ENCODE results near the gene TATDN2.

Gene TATDN2

GRCh38 chr3:10321630-10322351 is 73.5 kb downstream of the TATDN2 start:
- DNase-seq (ENCODE audit: low spot score) = no peak
- TF ChIP-seq, protein P1, sequence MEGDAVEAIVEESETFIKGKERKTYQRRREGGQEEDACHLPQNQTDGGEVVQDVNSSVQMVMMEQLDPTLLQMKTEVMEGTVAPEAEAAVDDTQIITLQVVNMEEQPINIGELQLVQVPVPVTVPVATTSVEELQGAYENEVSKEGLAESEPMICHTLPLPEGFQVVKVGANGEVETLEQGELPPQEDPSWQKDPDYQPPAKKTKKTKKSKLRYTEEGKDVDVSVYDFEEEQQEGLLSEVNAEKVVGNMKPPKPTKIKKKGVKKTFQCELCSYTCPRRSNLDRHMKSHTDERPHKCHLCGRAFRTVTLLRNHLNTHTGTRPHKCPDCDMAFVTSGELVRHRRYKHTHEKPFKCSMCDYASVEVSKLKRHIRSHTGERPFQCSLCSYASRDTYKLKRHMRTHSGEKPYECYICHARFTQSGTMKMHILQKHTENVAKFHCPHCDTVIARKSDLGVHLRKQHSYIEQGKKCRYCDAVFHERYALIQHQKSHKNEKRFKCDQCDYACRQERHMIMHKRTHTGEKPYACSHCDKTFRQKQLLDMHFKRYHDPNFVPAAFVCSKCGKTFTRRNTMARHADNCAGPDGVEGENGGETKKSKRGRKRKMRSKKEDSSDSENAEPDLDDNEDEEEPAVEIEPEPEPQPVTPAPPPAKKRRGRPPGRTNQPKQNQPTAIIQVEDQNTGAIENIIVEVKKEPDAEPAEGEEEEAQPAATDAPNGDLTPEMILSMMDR (IDR thresholded peaks at IDR 0.05; ENCODE audit: borderline replicate concordance, control extremely low read depth, extremely low read depth, insufficient read depth, missing control alignments) = no peak
- in situ Hi-C loops (cut with MboI; ENCODE audit: low sequenced_read_pairs, unreplicated experiment) = no loop called here

GRCh38 chr3:10322352-10322710 is 74.1 kb downstream of the TATDN2 start:
- TF ChIP-seq, protein P1 (IDR thresholded peaks at IDR 0.05; ENCODE audit: borderline replicate concordance, control extremely low read depth, extremely low read depth, insufficient read depth, missing control alignments) = peak; percentile 52

GRCh38 chr3:10327592-10327991 is 79.3 kb downstream of the TATDN2 start:
- DNase-seq (ENCODE audit: low spot score) = no peak
- in situ Hi-C loops (cut with MboI; ENCODE audit: low sequenced_read_pairs, unreplicated experiment) = no loop called here
- TF ChIP-seq, protein P1 (IDR thresholded peaks at IDR 0.05; ENCODE audit: borderline replicate concordance, control extremely low read depth, extremely low read depth, insufficient read depth, missing control alignments) = no peak

More at GRCh38 chr3:10322352-10322710, 74.1 kb downstream of the TATDN2 start:
- in situ Hi-C loops (cut with MboI; ENCODE audit: low sequenced_read_pairs, unreplicated experiment) = no loop called here
- DNase-seq (ENCODE audit: low spot score) = no peak

- in situ Hi-C loops (cut with MboI; ENCODE audit: low sequenced_read_pairs, unreplicated experiment) = no loop called here
- TF ChIP-seq, protein P1 (IDR thresholded peaks at IDR 0.05; ENCODE audit: borderline replicate concordance, control extremely low read depth, extremely low read depth, insufficient read depth, missing control alignments) = no peak
- no peak for DNase-seq (ENCODE audit: low spot score)
Measured at GRCh38 chr3:10328460-10329071, 80.3 kb downstream of the TATDN2 start.

DNA sequence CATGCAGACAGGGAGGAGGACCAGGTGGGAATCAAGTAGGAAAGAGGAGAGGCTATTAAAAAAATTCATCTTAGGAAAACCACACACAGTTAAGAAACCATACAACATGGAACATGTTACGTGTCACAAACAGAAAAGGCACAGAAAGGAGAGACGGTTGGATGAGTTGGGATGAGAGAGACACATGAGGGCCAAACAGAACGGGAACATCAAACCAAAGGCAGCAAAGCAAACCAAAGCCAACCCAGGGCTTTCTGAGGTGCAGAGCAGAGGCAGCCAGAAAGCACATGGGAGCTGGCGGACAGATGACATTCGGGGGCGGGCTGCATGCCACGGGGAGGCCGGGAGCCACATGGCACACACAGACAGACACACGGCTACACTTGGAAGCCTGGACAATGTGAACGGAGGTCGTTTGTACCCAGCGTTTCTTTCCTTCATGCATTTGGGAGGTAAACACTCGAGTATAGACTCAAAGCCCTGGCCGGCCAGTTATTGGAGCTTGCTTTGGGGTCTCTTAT is 81.3 kb downstream of the TATDN2 start:
- TF ChIP-seq, protein P1 (IDR thresholded peaks at IDR 0.05; ENCODE audit: borderline replicate concordance, control extremely low read depth, extremely low read depth, insufficient read depth, missing control alignments) = no peak
- DNase-seq (ENCODE audit: low spot score) = no peak
- in situ Hi-C loops (cut with MboI; ENCODE audit: low sequenced_read_pairs, unreplicated experiment) = no loop called here

- in situ Hi-C loops (cut with MboI; ENCODE audit: low sequenced_read_pairs, unreplicated experiment) = no loop called here
- no peak for DNase-seq (ENCODE audit: low spot score)
- TF ChIP-seq, protein P1 (IDR thresholded peaks at IDR 0.05; ENCODE audit: borderline replicate concordance, control extremely low read depth, extremely low read depth, insufficient read depth, missing control alignments) = no peak
Measured at GRCh38 chr3:10330319-10330718, 82.1 kb downstream of the TATDN2 start.
